Measurements from ENCODE around the gene GAS2L1.

Gene GAS2L1

GRCh38 chr22:29309332-29310064, 3.0 kb downstream of the GAS2L1 start:
- DNase-seq (ENCODE audit: low spot score), result peak; percentile 17

GRCh38 chr22:29310065-29310862, 3.8 kb downstream of the GAS2L1 start:
- no peak for DNase-seq (ENCODE audit: low spot score)

- DNase-seq (ENCODE audit: low spot score), result peak; percentile 99
These were observed 4.5 kb downstream of the GAS2L1 start for GRCh38 chr22:29310863-29311339.

GRCh38 chr22:29311464-29312217, 5.2 kb downstream of the GAS2L1 start:
- DNase-seq (ENCODE audit: low spot score), result peak; percentile 27

GRCh38 chr22:29312218-29313125, 6.0 kb downstream of the GAS2L1 start:
- DNase-seq (ENCODE audit: low spot score), result no peak

- peak; percentile 49 for DNase-seq (ENCODE audit: low spot score)
These were observed 6.7 kb downstream of the GAS2L1 start for GRCh38 chr22:29313126-29313575.

- no peak for DNase-seq (ENCODE audit: low spot score)
These were observed 7.4 kb downstream of the GAS2L1 start for GRCh38 chr22:29313576-29314466.

GRCh38 chr22:29314537-29315285, 8.3 kb downstream of the GAS2L1 start:
- DNase-seq (ENCODE audit: low spot score), result no peak

GRCh38 chr22:29315286-29316140, 9.1 kb downstream of the GAS2L1 start, which contains the start of gene RASL10A:
Gene RASL10A (minus strand): TSS chr22:29315697. CDS start chr22:29315246, 451 bp downstream.
- peak; percentile 47 for DNase-seq (ENCODE audit: low spot score)

GRCh38 chr22:29316141-29316828, 9.8 kb downstream of the GAS2L1 start:
- no peak for DNase-seq (ENCODE audit: low spot score)

GRCh38 chr22:29317827-29318454, 11.5 kb downstream of the GAS2L1 start:
- no peak for DNase-seq (ENCODE audit: low spot score)

GRCh38 chr22:29319072-29319471, 12.6 kb downstream of the GAS2L1 start:
- no peak for DNase-seq (ENCODE audit: low spot score)

GRCh38 chr22:29320546-29320945, 14.1 kb downstream of the GAS2L1 start:
- no peak for DNase-seq (ENCODE audit: low spot score)

GRCh38 chr22:29323641-29324040, 17.2 kb downstream of the GAS2L1 start:
- DNase-seq (ENCODE audit: low spot score), result no peak

GRCh38 chr22:29325356-29325755, 18.9 kb downstream of the GAS2L1 start:
- no peak for DNase-seq (ENCODE audit: low spot score)

- DNase-seq (ENCODE audit: low spot score), result no peak
These were observed 19.4 kb downstream of the GAS2L1 start for GRCh38 chr22:29325785-29326315.

GRCh38 chr22:29326481-29326880, 20.0 kb downstream of the GAS2L1 start:
- DNase-seq (ENCODE audit: low spot score), result no peak

Data from GM03348 (cell line).